DOHH2 (cell line): Measurements from ENCODE around the gene FAM149B1.

Experiments
- H3F3A ChIP-seq: fragments of 200-600 bp; sonication (generic), shearing (Covaris generic); 2 replicates; pipeline ENCODE4 v1.6.0; 2016; ENCODE audit warnings: antibody characterized with exemption, mild to moderate bottlenecking; ENCODE audit not compliant: control insufficient read depth, insufficient read depth
- H3K27ac ChIP-seq: fragments of 200-600 bp; sonication (generic); 2 replicates; pipeline ENCODE4 v1.5.1; 2014; ENCODE audit warnings: low read depth, mild to moderate bottlenecking, low read length, moderate library complexity
- H3K27me3 ChIP-seq: fragments of 200-600 bp; sonication (generic); 2 replicates; pipeline ENCODE4 v1.6.1; 2014; ENCODE audit warnings: mild to moderate bottlenecking, low read length, mixed read lengths; ENCODE audit not compliant: control insufficient read depth
- H3K36me3 ChIP-seq: fragments of 200-600 bp; sonication (generic); 2 replicates; pipeline ENCODE4 v1.6.1; 2014; ENCODE audit warnings: mild to moderate bottlenecking, low read length, moderate library complexity, mixed read lengths; ENCODE audit not compliant: control insufficient read depth
- H3K4me1 ChIP-seq: fragments of 200-600 bp; sonication (generic); 2 replicates; pipeline ENCODE4 v1.6.1; 2014; ENCODE audit warnings: mild to moderate bottlenecking, low read length, mixed read lengths; ENCODE audit not compliant: control insufficient read depth
- H3K4me2 ChIP-seq: fragments of 200-600 bp; sonication (generic); 2 replicates; pipeline ENCODE4 v1.6.0; 2014; ENCODE audit warnings: mild to moderate bottlenecking, low read length, moderate library complexity
- H3K4me3 ChIP-seq: fragments of 200-600 bp; sonication (generic); 2 replicates; pipeline ENCODE4 v1.5.1; 2014; ENCODE audit warnings: mild to moderate bottlenecking, low read length, mixed read lengths
- H3K79me2 ChIP-seq: fragments of 200-600 bp; sonication (generic); 2 replicates; pipeline ENCODE4 v1.6.1; 2014; ENCODE audit warnings: mild to moderate bottlenecking, low read length, mixed read lengths; ENCODE audit not compliant: control insufficient read depth
- H3K9me2 ChIP-seq: fragments of 200-600 bp; sonication (generic); replicated peaks from 2 replicates; pipeline ENCODE4 v1.6.1; 2014; ENCODE audit warnings: mild to moderate bottlenecking, low read length, mixed read lengths; ENCODE audit not compliant: control insufficient read depth
- H3K9me3 ChIP-seq: fragments of 200-600 bp; sonication (generic); 2 replicates; pipeline ENCODE4 v1.6.1; 2014; ENCODE audit warnings: antibody characterized with exemption, low read length, mixed read lengths; ENCODE audit not compliant: control insufficient read depth, insufficient read depth
- H4K20me1 ChIP-seq: fragments of 200-600 bp; sonication (generic); 2 replicates; pipeline ENCODE4 v1.6.0; 2014; ENCODE audit warnings: low read depth, mild to moderate bottlenecking, antibody characterized with exemption, low read length, moderate library complexity; ENCODE audit not compliant: control insufficient read depth, insufficient read depth
- EZH2phosphoT487 ChIP-seq: fragments of 200-600 bp; sonication (generic); IDR thresholded peaks from 2 replicates; pipeline ENCODE4 v1.6.1; 2017; ENCODE audit warnings: borderline replicate concordance, mild to moderate bottlenecking, antibody characterized with exemption, low read length, moderate library complexity, mixed read lengths
- TF ChIP-seq, protein P1 (sequence below): fragments of 200-600 bp; sonication (generic); IDR thresholded peaks from one replicate; pipeline ENCODE4 v1.5.1; 2014; ENCODE audit warnings: antibody characterized with exemption, mild to moderate bottlenecking, low read depth, low read length; ENCODE audit not compliant: poor library complexity, severe bottlenecking

Gene FAM149B1

DNA sequence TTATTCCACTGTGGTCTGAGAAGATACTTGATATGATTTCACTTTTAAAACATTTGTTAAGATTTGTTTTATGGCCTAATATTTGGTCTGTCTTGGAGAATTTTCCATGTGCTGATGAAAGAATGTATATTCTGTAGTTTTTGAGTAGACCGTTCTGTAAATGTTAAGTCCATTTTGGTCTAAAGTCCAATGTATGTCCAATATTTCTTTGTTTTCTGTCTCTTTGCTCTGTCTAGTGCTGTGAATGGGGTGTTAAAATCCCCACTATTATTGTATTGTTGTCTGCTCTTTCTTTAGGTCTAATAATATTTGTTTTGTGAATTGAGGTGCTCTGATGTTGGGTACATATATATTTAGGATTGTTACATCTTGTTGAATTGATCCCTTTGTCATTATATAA is 47.8 kb downstream of the FAM149B1 start:
- H3K4me1 ChIP-seq, result no peaks in the 10 kb centered on the region
- no peaks in the 10 kb centered on the region for H3K9me3 ChIP-seq
- no peak overlapping the region for H3K4me2 ChIP-seq
- H4K20me1 ChIP-seq, result no peaks in the 10 kb centered on the region
- H3K27me3 ChIP-seq, result no peaks in the 10 kb centered on the region
- TF ChIP-seq, protein P1, sequence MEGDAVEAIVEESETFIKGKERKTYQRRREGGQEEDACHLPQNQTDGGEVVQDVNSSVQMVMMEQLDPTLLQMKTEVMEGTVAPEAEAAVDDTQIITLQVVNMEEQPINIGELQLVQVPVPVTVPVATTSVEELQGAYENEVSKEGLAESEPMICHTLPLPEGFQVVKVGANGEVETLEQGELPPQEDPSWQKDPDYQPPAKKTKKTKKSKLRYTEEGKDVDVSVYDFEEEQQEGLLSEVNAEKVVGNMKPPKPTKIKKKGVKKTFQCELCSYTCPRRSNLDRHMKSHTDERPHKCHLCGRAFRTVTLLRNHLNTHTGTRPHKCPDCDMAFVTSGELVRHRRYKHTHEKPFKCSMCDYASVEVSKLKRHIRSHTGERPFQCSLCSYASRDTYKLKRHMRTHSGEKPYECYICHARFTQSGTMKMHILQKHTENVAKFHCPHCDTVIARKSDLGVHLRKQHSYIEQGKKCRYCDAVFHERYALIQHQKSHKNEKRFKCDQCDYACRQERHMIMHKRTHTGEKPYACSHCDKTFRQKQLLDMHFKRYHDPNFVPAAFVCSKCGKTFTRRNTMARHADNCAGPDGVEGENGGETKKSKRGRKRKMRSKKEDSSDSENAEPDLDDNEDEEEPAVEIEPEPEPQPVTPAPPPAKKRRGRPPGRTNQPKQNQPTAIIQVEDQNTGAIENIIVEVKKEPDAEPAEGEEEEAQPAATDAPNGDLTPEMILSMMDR, result no peak
- no peak for TF ChIP-seq EZH2phosphoT487
- H3K79me2 ChIP-seq, result no peaks in the 10 kb centered on the region
- H3K4me3 ChIP-seq, result no peak overlapping the region
- no peaks in the 10 kb centered on the region for H3F3A ChIP-seq
- no peak overlapping the region for H3K27ac ChIP-seq
- peaks cover 17% of the 10 kb centered on the region for H3K36me3 ChIP-seq
- H3K9me2 ChIP-seq, result no peaks in the 10 kb centered on the region

DNA sequence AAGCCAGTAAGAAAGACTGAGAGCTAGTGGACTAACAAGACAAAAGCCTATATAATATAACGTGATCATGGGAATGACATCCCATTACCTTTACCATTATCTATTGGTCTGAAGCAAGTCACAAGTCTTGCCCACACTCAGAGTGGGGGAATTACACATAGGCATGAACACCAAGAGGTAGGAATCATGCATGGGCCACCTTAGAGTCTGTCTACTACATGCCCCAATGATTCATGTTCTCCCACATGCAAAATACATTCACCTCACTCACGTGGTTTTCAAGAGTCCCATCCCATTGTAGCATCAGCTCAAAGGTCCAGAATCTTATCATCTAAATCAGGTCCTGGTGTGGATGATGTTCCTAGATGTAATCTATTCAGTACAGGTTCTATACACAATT is 49.7 kb downstream of the FAM149B1 start:
- H3K27ac ChIP-seq, result no peak overlapping the region
- no peaks in the 10 kb centered on the region for H3K79me2 ChIP-seq
- no peak overlapping the region for H3K4me2 ChIP-seq

DNA sequence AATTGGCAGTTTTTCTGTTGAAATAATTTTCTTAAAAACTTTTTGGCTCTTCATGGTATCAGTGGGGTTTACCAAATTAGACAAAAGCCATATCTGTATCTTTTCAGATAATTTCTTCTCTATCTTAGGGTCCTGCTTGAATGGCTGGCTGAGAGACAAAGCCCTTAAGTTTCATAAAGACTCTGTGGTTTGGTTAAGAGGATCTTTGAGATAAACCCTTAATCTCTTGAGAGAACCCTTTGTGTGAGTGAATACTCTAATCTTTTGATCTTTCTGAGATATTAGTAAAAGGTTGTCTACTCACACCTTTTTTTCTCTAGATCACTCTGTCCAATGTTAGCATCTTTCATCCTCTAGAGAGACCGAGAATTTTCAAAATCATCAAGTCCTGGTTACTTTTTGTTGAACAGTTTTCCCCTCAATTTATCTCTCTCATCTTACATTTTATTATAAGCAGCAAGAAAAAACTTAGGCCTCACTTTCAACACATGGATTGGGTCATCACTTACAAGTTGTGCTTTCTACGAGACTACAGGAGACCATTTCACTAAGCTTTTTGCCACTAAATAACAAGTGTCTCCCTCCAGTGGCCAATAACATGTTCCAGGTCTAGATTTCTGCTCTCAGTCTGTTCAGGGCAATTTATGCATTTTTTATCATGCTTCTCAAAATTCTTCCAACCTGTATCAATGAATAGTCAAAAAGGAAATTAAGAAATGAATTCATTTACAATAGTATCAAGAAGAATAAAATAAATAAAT is 50.7 kb downstream of the FAM149B1 start:
- Histone ChIP-seq H3K4me3 (no peak overlapping the region), H4K20me1 (no peaks in the 10 kb centered on the region), H3K9me3 (no peaks in the 10 kb centered on the region), H3K4me2 (no peak overlapping the region), H3K4me1 (no peaks in the 10 kb centered on the region), H3K9me2 (no peaks in the 10 kb centered on the region), H3F3A (no peaks in the 10 kb centered on the region), H3K36me3 (peaks cover 17% of the 10 kb centered on the region), H3K27me3 (no peaks in the 10 kb centered on the region), H3K27ac (no peak overlapping the region), H3K79me2 (no peaks in the 10 kb centered on the region)
- TF ChIP-seq, protein P1, result peak; percentile 63
- TF ChIP-seq EZH2phosphoT487, result no peak

More for the DNA sequence above, 49.7 kb downstream of the FAM149B1 start:
- Histone ChIP-seq H3K4me1 (no peaks in the 10 kb centered on the region), H3F3A (no peaks in the 10 kb centered on the region), H3K9me3 (no peaks in the 10 kb centered on the region), H3K9me2 (no peaks in the 10 kb centered on the region), H3K4me3 (no peak overlapping the region), H3K27me3 (no peaks in the 10 kb centered on the region), H3K36me3 (peaks cover 17% of the 10 kb centered on the region), H4K20me1 (no peaks in the 10 kb centered on the region)
- TF ChIP-seq EZH2phosphoT487, result no peak

DNA sequence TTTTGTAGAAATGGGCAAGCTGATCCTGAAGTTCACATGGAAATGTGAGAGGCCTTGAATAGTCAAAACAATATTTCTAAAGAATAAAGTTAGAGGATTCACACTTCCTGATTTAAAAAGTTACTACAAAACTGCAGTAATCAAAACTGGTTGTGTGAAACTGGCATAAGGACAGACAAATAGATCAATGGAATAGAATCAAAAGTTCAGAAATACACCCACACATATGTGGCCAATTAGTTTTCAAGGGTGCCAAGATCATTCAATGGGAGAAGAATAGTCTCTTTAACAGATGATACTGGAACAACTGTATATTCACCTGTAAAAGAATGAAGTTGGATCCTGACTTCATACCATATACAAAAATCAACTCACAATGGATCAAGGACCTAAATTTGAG is 51.5 kb downstream of the FAM149B1 start:
- Histone ChIP-seq H3F3A (no peaks in the 10 kb centered on the region), H3K4me1 (no peaks in the 10 kb centered on the region), H3K9me2 (no peaks in the 10 kb centered on the region), H3K27me3 (no peaks in the 10 kb centered on the region), H4K20me1 (no peaks in the 10 kb centered on the region), H3K79me2 (no peaks in the 10 kb centered on the region), H3K9me3 (no peaks in the 10 kb centered on the region), H3K4me2 (no peak overlapping the region), H3K27ac (no peak overlapping the region), H3K4me3 (no peak overlapping the region), H3K36me3 (peaks cover 17% of the 10 kb centered on the region)
- no peak for TF ChIP-seq EZH2phosphoT487
- TF ChIP-seq, protein P1, result no peak
